Measurements from ENCODE around the gene MGAT4A.

- TF ChIP-seq PATZ1 (CRISPR knock-in tag; IDR thresholded peaks at IDR 0.05; ENCODE audit: borderline replicate concordance) (no peak), ESRRG (CRISPR knock-in tag; IDR thresholded peaks at IDR 0.05) (no peak), ZNF565 (CRISPR knock-in tag; conservative IDR thresholded peaks at IDR 0.05; ENCODE audit: low read depth) (no peak), RARB (CRISPR knock-in tag; IDR thresholded peaks at IDR 0.05) (no peak), ZFP3 (CRISPR knock-in tag; IDR thresholded peaks at IDR 0.05) (no peak), ZC3H10 (CRISPR knock-in tag; IDR thresholded peaks at IDR 0.05) (no peak), CSDC2 (CRISPR knock-in tag; IDR thresholded peaks at IDR 0.05) (no peak)
Observed at GRCh38 chr2:98632351-98632750, 98.6 kb downstream of the MGAT4A start.
